NCI-H1105 (cell line): ENCODE measurements around the gene PLCH2.
A peak's percentile ranks its signal among the peaks of the same experiment; 100 is the strongest.

Experiments used
- DNase-seq: peaks from one replicate; lab custom pipeline; 2025; lab: John Stamatoyannopoulos, UW

Gene PLCH2

GRCh38 chr1:2528966-2529783 is 53.1 kb downstream of the PLCH2 start:
- no peak for DNase-seq

- DNase-seq: peak; percentile 32
Measured at GRCh38 chr1:2529784-2530512, 53.9 kb downstream of the PLCH2 start, which contains the start of gene HES5. HES5 (minus strand) TSS chr1:2530263; CDS start chr1:2530164, 99 bp downstream.

GRCh38 chr1:2530513-2531361 is 54.6 kb downstream of the PLCH2 start:
- peak; percentile 81 for DNase-seq

- DNase-seq: no peak
Measured at GRCh38 chr1:2532485-2533160, 56.5 kb downstream of the PLCH2 start.

- no peak for DNase-seq
Measured at GRCh38 chr1:2533365-2533764, 57.3 kb downstream of the PLCH2 start.

GRCh38 chr1:2534315-2534686 is 58.2 kb downstream of the PLCH2 start:
- no peak for DNase-seq

GRCh38 chr1:2534687-2535441 is 58.8 kb downstream of the PLCH2 start:
- peak; percentile 88 for DNase-seq

GRCh38 chr1:2535455-2535854 is 59.4 kb downstream of the PLCH2 start:
- DNase-seq: no peak

GRCh38 chr1:2535981-2536380 is 59.9 kb downstream of the PLCH2 start:
- no peak for DNase-seq

GRCh38 chr1:2537784-2538115 is 61.7 kb downstream of the PLCH2 start:
- DNase-seq: no peak

- DNase-seq: no peak
Measured at GRCh38 chr1:2538376-2538775, 62.3 kb downstream of the PLCH2 start.

- no peak for DNase-seq
Measured at GRCh38 chr1:2538872-2539271, 62.8 kb downstream of the PLCH2 start.

GRCh38 chr1:2539312-2539907 is 63.3 kb downstream of the PLCH2 start:
- no peak for DNase-seq

- DNase-seq: no peak
Measured at GRCh38 chr1:2540816-2541492, 64.9 kb downstream of the PLCH2 start.

- no peak for DNase-seq
Measured at GRCh38 chr1:2541619-2542245, 65.6 kb downstream of the PLCH2 start.

- DNase-seq: no peak
Measured at GRCh38 chr1:2542246-2542915, 66.3 kb downstream of the PLCH2 start.

- DNase-seq: no peak
Measured at GRCh38 chr1:2543543-2544092, 67.5 kb downstream of the PLCH2 start.

- DNase-seq: no peak
Measured at GRCh38 chr1:2544093-2544874, 68.2 kb downstream of the PLCH2 start.
